Neuron (in vitro differentiated cells): ENCODE results near the gene UCN3.

Source experiments
- H2AFZ ChIP-seq: one replicate; pipeline ENCODE4 v1.6.1; 2013; ENCODE audit warnings: low read depth, mild to moderate bottlenecking, inconsistent platforms, low read length, moderate library complexity
- H3K27me3 ChIP-seq: one replicate; pipeline ENCODE4 v1.6.1; 2013; ENCODE audit warnings: low read length; ENCODE audit not compliant: insufficient read depth
- H3K36me3 ChIP-seq: one replicate; pipeline ENCODE4 v1.6.1; 2013; ENCODE audit warnings: low read length; ENCODE audit not compliant: insufficient read depth
- H3K4me1 ChIP-seq: one replicate; pipeline ENCODE4 v1.6.1; 2013; ENCODE audit warnings: low read length; ENCODE audit not compliant: insufficient read depth
- H3K4me3 ChIP-seq: 2 replicates; pipeline ENCODE4 v1.5.1; 2013; ENCODE audit warnings: mild to moderate bottlenecking, low read length, moderate library complexity
- H3K9me3 ChIP-seq: one replicate; pipeline ENCODE4 v1.6.1; 2013; ENCODE audit warnings: low read length

Gene UCN3, protein sequence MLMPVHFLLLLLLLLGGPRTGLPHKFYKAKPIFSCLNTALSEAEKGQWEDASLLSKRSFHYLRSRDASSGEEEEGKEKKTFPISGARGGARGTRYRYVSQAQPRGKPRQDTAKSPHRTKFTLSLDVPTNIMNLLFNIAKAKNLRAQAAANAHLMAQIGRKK

GRCh38 chr10:5364890-5365338 is at the start of gene UCN3:
Gene UCN3 (plus strand): TSS chr10:5364966. CDS start chr10:5373721, 8,755 bp downstream.
- Histone ChIP-seq H3K4me1 (no peaks in the 10 kb centered on the region), H3K4me3 (no peak within 1 kb of the TSS), H3K36me3 (no peaks in the 10 kb centered on the region), H2AFZ (no peak within 1 kb of the TSS), H3K27me3 (no peaks in the 10 kb centered on the region), H3K9me3 (no peaks in the 10 kb centered on the region)

GRCh38 chr10:5317547-5318107 is 47.1 kb upstream of the UCN3 start:
- Histone ChIP-seq H2AFZ (no peak overlapping the region), H3K9me3 (no peaks in the 10 kb centered on the region), H3K36me3 (no peaks in the 10 kb centered on the region), H3K4me1 (peaks cover 14% of the 10 kb centered on the region), H3K4me3 (no peak overlapping the region), H3K27me3 (no peaks in the 10 kb centered on the region)

DNA sequence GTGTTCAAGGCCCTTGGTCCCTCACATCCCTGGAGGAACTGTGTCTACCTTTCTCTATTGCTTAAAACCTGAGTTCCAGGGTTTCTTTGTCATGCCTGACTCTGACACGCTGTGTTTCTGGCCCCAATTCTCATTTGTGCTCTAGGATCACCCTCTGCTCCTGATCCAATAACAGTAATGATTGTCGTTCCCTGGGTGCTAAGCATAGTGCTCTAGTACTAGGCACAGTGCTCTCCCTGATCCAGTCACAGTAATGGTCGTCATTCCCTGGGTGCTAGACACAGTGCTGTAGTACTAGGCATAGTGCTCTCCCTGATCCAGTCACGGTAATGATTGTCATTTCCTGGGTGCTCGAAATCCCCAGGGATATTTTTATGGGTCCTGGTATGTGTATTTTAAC is 46.6 kb upstream of the UCN3 start:
- H3K36me3 ChIP-seq = no peaks in the 10 kb centered on the region
- no peak overlapping the region for H2AFZ ChIP-seq
- H3K4me1 ChIP-seq = peaks cover 14% of the 10 kb centered on the region
- H3K27me3 ChIP-seq = no peaks in the 10 kb centered on the region
- H3K4me3 ChIP-seq = no peak overlapping the region
- no peaks in the 10 kb centered on the region for H3K9me3 ChIP-seq

DNA sequence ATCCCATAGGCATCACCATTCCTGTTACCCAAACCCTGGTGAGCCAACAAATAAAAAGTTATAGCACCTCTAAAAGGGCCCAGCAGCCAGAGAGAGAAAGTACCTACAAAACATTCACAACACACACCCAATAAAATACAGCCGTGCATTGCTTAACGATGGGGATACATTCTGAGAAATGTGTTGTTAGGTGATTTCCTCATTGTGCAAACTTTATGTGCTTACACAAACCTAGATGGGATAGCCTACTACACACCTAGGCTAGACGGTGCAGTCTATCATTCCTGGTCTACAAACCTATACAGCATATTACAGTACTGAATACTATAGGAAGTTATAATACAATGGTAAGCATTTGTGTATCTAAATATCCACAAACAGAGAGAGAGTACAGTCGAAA is 44.9 kb upstream of the UCN3 start:
- Histone ChIP-seq H3K36me3 (no peaks in the 10 kb centered on the region), H3K27me3 (no peaks in the 10 kb centered on the region), H3K4me1 (peaks cover 14% of the 10 kb centered on the region), H3K9me3 (no peaks in the 10 kb centered on the region), H3K4me3 (no peak overlapping the region), H2AFZ (no peak overlapping the region)

DNA sequence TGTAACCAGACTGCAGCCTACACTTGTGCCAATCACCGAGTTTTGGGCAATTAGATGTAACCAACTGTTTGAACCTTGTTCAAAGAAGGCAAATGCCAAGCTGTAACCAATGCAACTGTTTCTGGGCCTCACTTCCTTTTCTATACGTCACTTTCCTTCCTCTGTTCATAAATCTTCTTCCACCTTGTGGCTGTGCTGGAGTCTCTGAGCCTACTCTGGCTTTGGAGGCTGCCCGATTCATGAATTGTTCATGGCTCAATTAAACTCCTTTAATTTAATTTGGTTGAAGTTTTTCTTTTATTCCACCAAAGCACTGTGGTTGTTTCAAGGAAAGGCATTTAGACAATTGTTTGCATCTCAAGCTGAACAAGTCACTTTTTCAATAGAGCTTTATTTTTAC is 43.5 kb upstream of the UCN3 start:
- no peaks in the 10 kb centered on the region for H3K9me3 ChIP-seq
- H3K4me1 ChIP-seq = peaks cover 14% of the 10 kb centered on the region
- H3K27me3 ChIP-seq = no peaks in the 10 kb centered on the region
- H2AFZ ChIP-seq = no peak overlapping the region
- H3K4me3 ChIP-seq = no peak overlapping the region
- no peaks in the 10 kb centered on the region for H3K36me3 ChIP-seq

DNA sequence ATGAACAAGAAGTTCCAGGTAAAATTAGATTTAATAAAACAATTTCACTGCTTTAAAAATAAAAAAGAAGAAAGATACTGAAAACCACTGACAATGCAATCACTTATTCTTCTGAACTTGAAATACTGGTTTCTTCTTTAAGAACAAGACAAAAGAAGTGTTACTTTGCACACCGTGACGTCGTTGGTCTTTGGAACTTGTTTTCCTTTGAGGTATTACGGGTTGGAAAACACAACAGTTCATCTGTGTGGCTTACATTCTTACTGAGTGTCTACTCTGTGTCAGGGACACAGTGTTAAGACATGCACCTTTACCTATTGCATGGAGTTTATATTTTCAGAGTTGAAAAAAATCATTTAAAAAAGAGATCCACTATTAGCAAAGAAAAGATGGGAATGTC is 41.3 kb upstream of the UCN3 start:
- no peaks in the 10 kb centered on the region for H3K36me3 ChIP-seq
- H2AFZ ChIP-seq = no peak overlapping the region
- H3K27me3 ChIP-seq = no peaks in the 10 kb centered on the region
- H3K9me3 ChIP-seq = no peaks in the 10 kb centered on the region
- H3K4me1 ChIP-seq = peaks cover 5% of the 10 kb centered on the region
- H3K4me3 ChIP-seq = no peak overlapping the region

DNA sequence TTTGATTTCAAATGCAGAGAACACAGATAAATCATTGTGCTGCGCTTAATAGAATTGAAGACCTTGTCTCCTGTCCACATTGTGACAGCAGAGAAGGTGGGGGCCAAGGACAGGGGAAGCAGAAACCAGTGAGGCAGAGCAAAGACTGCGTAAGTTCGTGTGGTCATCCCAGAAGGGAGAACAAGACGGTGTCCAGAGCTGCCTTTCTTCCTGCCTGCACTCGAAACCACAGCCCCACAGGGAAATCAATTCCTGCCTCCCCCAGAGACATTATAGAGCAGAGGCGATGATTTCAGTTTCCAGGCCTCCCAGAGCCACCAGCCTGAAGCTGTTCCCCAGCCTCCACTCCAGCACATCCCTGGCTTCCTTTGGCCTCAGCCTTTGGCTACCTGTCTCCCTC is 39.7 kb upstream of the UCN3 start:
- Histone ChIP-seq H3K9me3 (no peaks in the 10 kb centered on the region), H3K27me3 (no peaks in the 10 kb centered on the region), H3K36me3 (no peaks in the 10 kb centered on the region), H3K4me3 (no peak overlapping the region), H2AFZ (no peak overlapping the region), H3K4me1 (no peaks in the 10 kb centered on the region)

DNA sequence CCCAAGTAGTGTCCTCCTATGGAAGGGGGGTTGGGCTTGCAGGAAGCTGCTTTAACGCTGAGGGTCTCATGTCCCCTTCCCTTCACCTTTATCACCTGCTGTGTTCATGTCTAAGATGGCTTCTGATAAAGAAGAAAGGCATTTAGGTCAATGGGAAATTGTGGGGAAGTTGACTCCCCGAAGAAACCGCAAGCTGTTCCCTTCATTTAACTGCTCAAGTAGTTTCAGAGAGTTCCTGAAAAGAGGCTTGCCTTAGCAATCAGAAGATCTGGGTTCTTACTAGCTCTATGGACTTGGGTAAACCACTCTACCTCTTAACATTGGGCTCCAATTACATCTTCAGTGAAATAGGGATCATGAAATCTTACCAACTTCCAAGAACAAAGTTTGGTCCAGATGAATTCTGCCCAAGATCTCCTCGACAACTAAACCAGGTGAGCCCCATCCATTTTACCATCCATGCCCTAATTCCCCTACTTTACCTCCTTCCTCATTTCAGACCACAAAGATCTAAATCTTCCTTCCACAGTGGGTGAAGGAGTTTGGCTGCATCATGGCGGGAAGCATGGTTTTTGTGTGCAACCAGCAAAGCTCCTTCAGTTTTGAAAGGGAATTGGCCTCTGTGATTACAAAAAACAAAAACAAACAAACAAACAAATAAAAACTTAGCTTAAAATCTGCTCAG is 30.4 kb upstream of the UCN3 start:
- Histone ChIP-seq H2AFZ (no peak overlapping the region), H3K9me3 (no peaks in the 10 kb centered on the region), H3K27me3 (no peaks in the 10 kb centered on the region), H3K4me3 (no peak overlapping the region), H3K4me1 (no peaks in the 10 kb centered on the region), H3K36me3 (no peaks in the 10 kb centered on the region)

DNA sequence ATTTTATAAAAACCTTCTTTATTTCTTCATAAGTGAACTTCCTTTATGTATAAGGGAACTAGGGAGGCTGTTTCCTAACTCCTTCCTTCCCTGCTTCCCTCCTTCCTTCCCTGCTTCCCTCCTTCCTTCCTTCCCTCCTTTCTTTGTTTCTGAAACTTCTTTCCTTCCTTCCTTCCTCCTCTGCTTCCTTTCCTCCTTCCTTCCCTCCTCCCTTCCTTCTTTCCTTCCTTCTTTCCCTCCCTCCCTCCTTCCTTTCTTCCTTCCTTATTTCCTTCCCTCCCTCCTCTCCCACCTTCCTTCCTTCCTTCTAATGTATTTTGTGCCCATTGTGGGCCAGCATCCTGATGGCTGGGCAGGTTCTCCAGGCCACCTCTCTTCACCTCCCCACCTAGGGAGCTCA is 26.8 kb upstream of the UCN3 start:
- Histone ChIP-seq H3K4me3 (no peak overlapping the region), H3K4me1 (no peaks in the 10 kb centered on the region), H3K9me3 (no peaks in the 10 kb centered on the region), H3K36me3 (no peaks in the 10 kb centered on the region), H2AFZ (no peak overlapping the region), H3K27me3 (no peaks in the 10 kb centered on the region)

DNA sequence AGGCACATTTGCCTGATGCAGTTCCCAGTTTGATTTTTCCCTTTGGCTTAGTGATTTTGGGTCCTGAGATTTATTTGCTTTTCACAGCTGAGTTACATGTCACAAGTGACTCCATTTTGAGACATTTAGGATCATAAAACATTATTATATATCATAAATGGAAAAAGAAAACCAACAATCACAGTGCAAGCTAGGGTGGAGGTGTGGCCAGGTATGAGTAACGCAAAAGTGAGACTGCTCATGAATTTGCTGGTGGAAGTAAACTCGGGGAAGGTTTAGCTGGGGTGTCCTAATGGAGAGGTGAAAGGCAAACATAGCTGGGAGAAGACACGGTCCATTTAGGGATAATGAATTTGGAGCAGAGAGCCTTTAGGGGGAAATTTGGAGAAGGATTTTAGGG is 21.7 kb upstream of the UCN3 start:
- Histone ChIP-seq H3K4me3 (no peak overlapping the region), H3K36me3 (no peaks in the 10 kb centered on the region), H3K4me1 (no peaks in the 10 kb centered on the region), H3K27me3 (no peaks in the 10 kb centered on the region), H3K9me3 (no peaks in the 10 kb centered on the region), H2AFZ (no peak overlapping the region)

DNA sequence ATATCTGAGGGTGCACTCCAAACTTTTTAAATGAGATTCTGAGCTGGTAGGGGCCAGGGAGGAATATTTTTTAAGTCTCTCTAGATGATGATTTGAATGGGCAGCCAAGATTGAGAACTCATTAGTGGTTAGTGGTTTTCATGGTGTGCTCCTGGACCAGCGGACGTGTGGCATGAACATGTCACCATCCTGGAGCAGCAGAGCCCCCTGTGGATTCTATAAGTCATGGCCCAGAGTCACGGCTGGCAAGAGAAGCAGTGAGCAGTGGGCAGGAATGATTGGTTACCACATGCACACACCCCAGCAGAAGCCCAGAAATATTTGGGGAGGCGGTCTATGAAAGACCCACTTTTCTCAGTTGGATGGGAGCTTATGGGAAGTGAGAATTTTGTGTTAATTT is 21.2 kb upstream of the UCN3 start:
- Histone ChIP-seq H3K4me3 (no peak overlapping the region), H2AFZ (no peak overlapping the region), H3K27me3 (no peaks in the 10 kb centered on the region), H3K9me3 (no peaks in the 10 kb centered on the region), H3K36me3 (no peaks in the 10 kb centered on the region), H3K4me1 (no peaks in the 10 kb centered on the region)

GRCh38 chr10:5343979-5344378 is 20.8 kb upstream of the UCN3 start:
- Histone ChIP-seq H3K9me3 (no peaks in the 10 kb centered on the region), H3K4me1 (no peaks in the 10 kb centered on the region), H2AFZ (no peak overlapping the region), H3K36me3 (no peaks in the 10 kb centered on the region), H3K27me3 (no peaks in the 10 kb centered on the region), H3K4me3 (no peak overlapping the region)

DNA sequence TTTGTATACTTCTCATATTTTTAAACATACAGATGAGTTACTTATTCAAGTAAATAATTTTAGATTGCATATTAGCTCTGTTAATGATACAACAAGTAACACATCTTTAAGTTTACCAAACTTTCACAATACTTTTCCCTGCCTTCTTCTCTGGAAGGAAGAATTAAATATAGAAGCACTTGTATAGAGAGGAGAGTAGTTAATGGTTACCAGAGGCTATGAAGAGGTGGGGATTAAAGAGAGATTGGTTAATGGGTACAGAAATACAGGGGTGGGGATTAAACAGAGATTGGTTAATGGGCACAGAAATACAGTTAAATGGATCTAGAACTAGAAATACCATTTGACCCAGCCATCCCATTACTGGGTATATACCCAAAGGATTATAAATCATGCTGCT is 20.0 kb upstream of the UCN3 start:
- Histone ChIP-seq H3K4me3 (no peak overlapping the region), H3K27me3 (no peaks in the 10 kb centered on the region)

More for the DNA sequence above, 20.0 kb upstream of the UCN3 start:
- H3K9me3 ChIP-seq = no peaks in the 10 kb centered on the region
- H3K36me3 ChIP-seq = no peaks in the 10 kb centered on the region
- no peak overlapping the region for H2AFZ ChIP-seq
- no peaks in the 10 kb centered on the region for H3K4me1 ChIP-seq
